ENCODE data around the gene SLIT3. TPM values are rescaled to one million over a fixed set of nuclear protein-coding genes. Genes with fewer than 3 reads are reported as not detected.

Gene SLIT3
- total and polyA plus RNA-seq, 9 of the 15 experiments (the other 6 are each of a cell fraction or from before 2014, with no cell fraction given) = 0.01 to 0.04 TPM; not detected in 7

DNA sequence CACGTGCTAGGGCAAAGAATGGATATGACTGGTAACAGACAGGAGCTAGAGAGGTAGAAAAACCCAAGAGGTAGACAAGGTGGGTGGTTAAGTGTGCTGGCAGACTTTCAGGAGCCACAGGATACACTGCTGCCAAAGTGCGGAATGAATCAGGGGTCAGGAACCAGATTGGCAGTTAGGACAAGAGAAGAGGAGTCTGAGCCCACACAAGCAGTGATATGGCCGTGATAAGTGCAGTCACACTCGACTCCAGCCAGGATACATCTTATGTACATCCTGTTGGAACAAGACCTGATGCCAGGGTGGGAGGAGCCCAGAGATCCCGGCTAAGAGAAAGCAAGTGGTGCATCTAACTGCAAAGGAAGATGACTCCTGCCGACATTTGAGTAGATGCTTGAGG, 10.0 kb downstream of the SLIT3 start (continued):
- TF ChIP-seq, protein P1, sequence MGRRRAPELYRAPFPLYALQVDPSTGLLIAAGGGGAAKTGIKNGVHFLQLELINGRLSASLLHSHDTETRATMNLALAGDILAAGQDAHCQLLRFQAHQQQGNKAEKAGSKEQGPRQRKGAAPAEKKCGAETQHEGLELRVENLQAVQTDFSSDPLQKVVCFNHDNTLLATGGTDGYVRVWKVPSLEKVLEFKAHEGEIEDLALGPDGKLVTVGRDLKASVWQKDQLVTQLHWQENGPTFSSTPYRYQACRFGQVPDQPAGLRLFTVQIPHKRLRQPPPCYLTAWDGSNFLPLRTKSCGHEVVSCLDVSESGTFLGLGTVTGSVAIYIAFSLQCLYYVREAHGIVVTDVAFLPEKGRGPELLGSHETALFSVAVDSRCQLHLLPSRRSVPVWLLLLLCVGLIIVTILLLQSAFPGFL (CRISPR knock-in tag; IDR thresholded peaks at IDR 0.05) = no peak
- no peak for TF ChIP-seq PPARD (CRISPR knock-in tag; IDR thresholded peaks at IDR 0.05)
- no peak for TF ChIP-seq SMARCA5 (IDR thresholded peaks at IDR 0.05)
- no peak for TF ChIP-seq ZNF507 (tag; conservative IDR thresholded peaks at IDR 0.05)
- TF ChIP-seq ZBTB1 (CRISPR knock-in tag; IDR thresholded peaks at IDR 0.05; ENCODE audit: borderline replicate concordance, low read depth) = no peak
- TF ChIP-seq POLR2AphosphoS5 (IDR thresholded peaks at IDR 0.05; ENCODE audit: control insufficient read depth, insufficient read depth, low read depth, low read length) = no peak
- no peak for TF ChIP-seq YY1 (IDR thresholded peaks at IDR 0.05; ENCODE audit: borderline replicate concordance in 1 of 3, control insufficient read depth in 1 of 3, extremely low read depth in 1 of 3, insufficient read depth in 3 of 3, insufficient read length in 1 of 3, insufficient replicate concordance in 2 of 3, low read depth in 1 of 3, low read length in 2 of 3)
- TF ChIP-seq, protein P2, sequence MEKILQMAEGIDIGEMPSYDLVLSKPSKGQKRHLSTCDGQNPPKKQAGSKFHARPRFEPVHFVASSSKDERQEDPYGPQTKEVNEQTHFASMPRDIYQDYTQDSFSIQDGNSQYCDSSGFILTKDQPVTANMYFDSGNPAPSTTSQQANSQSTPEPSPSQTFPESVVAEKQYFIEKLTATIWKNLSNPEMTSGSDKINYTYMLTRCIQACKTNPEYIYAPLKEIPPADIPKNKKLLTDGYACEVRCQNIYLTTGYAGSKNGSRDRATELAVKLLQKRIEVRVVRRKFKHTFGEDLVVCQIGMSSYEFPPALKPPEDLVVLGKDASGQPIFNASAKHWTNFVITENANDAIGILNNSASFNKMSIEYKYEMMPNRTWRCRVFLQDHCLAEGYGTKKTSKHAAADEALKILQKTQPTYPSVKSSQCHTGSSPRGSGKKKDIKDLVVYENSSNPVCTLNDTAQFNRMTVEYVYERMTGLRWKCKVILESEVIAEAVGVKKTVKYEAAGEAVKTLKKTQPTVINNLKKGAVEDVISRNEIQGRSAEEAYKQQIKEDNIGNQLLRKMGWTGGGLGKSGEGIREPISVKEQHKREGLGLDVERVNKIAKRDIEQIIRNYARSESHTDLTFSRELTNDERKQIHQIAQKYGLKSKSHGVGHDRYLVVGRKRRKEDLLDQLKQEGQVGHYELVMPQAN (IDR thresholded peaks at IDR 0.05; ENCODE audit: borderline replicate concordance) = no peak
- no peak for TF ChIP-seq HSF4 (CRISPR knock-in tag; IDR thresholded peaks at IDR 0.05; ENCODE audit: borderline replicate concordance)
- TF ChIP-seq ATF7 (IDR thresholded peaks at IDR 0.05) = no peak
- TF ChIP-seq, protein P3, sequence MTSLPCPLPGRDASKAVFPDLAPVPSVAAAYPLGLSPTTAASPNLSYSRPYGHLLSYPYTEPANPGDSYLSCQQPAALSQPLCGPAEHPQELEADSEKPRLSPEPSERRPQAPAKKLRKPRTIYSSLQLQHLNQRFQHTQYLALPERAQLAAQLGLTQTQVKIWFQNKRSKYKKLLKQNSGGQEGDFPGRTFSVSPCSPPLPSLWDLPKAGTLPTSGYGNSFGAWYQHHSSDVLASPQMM (CRISPR knock-in tag; IDR thresholded peaks at IDR 0.05) = no peak
- no peak for TF ChIP-seq ZNF143 (CRISPR knock-in tag; IDR thresholded peaks at IDR 0.05)
